ENCODE measurements around the gene MICAL3. TPM values are rescaled to one million over a fixed set of nuclear protein-coding genes. Genes with fewer than 3 reads are reported as not detected.

The MICAL3 gene
- total and polyA plus RNA-seq, 2 donors from 2014 or later: 5.0 to 99.4 TPM

GRCh38 chr22:17853073-17853472, 171.3 kb downstream of the MICAL3 start:
- no peaks in the 10 kb centered on the region for H3K27me3 ChIP-seq (ENCODE audit: control insufficient read depth, insufficient read depth, low read length)
- peaks cover 0 to 14% (median 4%) of the 10 kb centered on the region in 3 donors for H3K4me1 ChIP-seq (ENCODE audit: control insufficient read depth in 2 of 3, insufficient read depth in 2 of 3, low read depth in 1 of 3, low read length in 3 of 3)
- H3K9me3 ChIP-seq (ENCODE audit: control insufficient read depth in 2 of 3, insufficient read depth in 1 of 3, low read length in 3 of 3): no peaks in the 10 kb centered on the region
- DNase-seq (no peak), FAIRE-seq (no peak)
- H3K36me3 ChIP-seq (ENCODE audit: control insufficient read depth in 2 of 3, insufficient read depth in 3 of 3, low read length in 3 of 3): peaks cover 0 to 5% (median 2%) of the 10 kb centered on the region in 3 donors
- no peak overlapping the region for H3K4me3 ChIP-seq (ENCODE audit: low read length in 3 of 3)
- intact Hi-C loops (cut with DNase I): no loop called here
- no peak overlapping the region for H3K9ac ChIP-seq (ENCODE audit: low read length in 3 of 3)
- TF ChIP-seq CTCF (IDR thresholded peaks at IDR 0.05; ENCODE audit: borderline replicate concordance, extremely low read depth, insufficient read depth): no peak
- no peak overlapping the region for H3K27ac ChIP-seq (ENCODE audit: low read depth in 2 of 2, low read length in 2 of 2)

GRCh38 chr22:17851759-17852158, 172.6 kb downstream of the MICAL3 start:
- FAIRE-seq (no peak), DNase-seq (no peak)
- no peak for TF ChIP-seq CTCF (IDR thresholded peaks at IDR 0.05; ENCODE audit: borderline replicate concordance, extremely low read depth, insufficient read depth)
- H3K4me1 ChIP-seq (ENCODE audit: control insufficient read depth in 2 of 3, insufficient read depth in 2 of 3, low read depth in 1 of 3, low read length in 3 of 3): peaks cover 0 to 10% (median 7%) of the 10 kb centered on the region in 3 donors
- H3K9me3 ChIP-seq (ENCODE audit: control insufficient read depth in 2 of 3, insufficient read depth in 1 of 3, low read length in 3 of 3): no peaks in the 10 kb centered on the region
- intact Hi-C loops (cut with DNase I): no loop called here
- no peaks in the 10 kb centered on the region for H3K27me3 ChIP-seq (ENCODE audit: control insufficient read depth, insufficient read depth, low read length)
- H3K36me3 ChIP-seq (ENCODE audit: control insufficient read depth in 2 of 3, insufficient read depth in 3 of 3, low read length in 3 of 3): peaks cover 0 to 5% (median 2%) of the 10 kb centered on the region in 3 donors
- H3K4me3 ChIP-seq (ENCODE audit: low read length in 3 of 3): no peak overlapping the region
- peak overlapping the region in 1 of 2 donors; percentile 32 for H3K27ac ChIP-seq (ENCODE audit: low read depth in 2 of 2, low read length in 2 of 2)
- H3K9ac ChIP-seq (ENCODE audit: low read length in 3 of 3): no peak overlapping the region

GRCh38 chr22:17847360-17848078, 176.8 kb downstream of the MICAL3 start:
- peaks cover 0 to 9% (median 7%) of the 10 kb centered on the region in 3 donors for H3K4me1 ChIP-seq (ENCODE audit: control insufficient read depth in 2 of 3, insufficient read depth in 2 of 3, low read depth in 1 of 3, low read length in 3 of 3)
- no peaks in the 10 kb centered on the region for H3K9me3 ChIP-seq (ENCODE audit: control insufficient read depth in 2 of 3, insufficient read depth in 1 of 3, low read length in 3 of 3)
- DNase-seq: no peak
- FAIRE-seq: no peak
- no peak overlapping the region for H3K4me3 ChIP-seq (ENCODE audit: low read length in 3 of 3)
- no peak overlapping the region for H3K27ac ChIP-seq (ENCODE audit: low read depth in 2 of 2, low read length in 2 of 2)
- no peak overlapping the region for H3K9ac ChIP-seq (ENCODE audit: low read length in 3 of 3)
- no peaks in the 10 kb centered on the region for H3K27me3 ChIP-seq (ENCODE audit: control insufficient read depth, insufficient read depth, low read length)
- H3K36me3 ChIP-seq (ENCODE audit: control insufficient read depth in 2 of 3, insufficient read depth in 3 of 3, low read length in 3 of 3): peaks cover 0 to 6% (median 0%) of the 10 kb centered on the region in 3 donors
- TF ChIP-seq CTCF (IDR thresholded peaks at IDR 0.05; ENCODE audit: borderline replicate concordance, extremely low read depth, insufficient read depth): no peak
- intact Hi-C loops (cut with DNase I): no loop called here
